GM12872 (cell line): ENCODE data around the gene ULK2.
A peak's percentile ranks its signal among the peaks of the same experiment; 100 is the strongest.

Source experiments
- TF ChIP-seq, protein P1 (sequence below): IDR thresholded peaks from 3 replicates; pipeline ENCODE4 v1.5.1; 2011; ENCODE audit warnings: low read depth, mild to moderate bottlenecking, low read length, moderate library complexity; ENCODE audit not compliant: insufficient read depth

ULK2 gene

DNA sequence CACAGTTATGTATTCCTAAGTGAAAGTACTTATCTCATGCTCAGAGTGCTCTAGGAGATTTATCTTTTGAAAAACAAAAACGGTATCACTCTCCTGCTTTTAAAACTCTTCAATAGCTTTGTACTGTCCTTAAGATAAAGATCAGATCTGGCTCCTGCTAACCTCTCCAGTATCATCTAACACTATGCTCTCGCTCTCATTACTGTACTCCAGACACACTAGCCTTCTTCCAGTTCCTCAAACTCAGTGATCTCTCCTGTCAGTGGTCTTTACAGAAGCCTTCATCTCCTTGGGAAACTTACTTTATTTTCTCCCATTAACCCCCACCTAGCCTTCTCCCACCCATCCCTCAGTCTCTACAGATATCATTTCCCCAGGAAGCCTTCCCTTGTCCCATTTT, 10.1 kb downstream of the ULK2 start:
- TF ChIP-seq, protein P1, sequence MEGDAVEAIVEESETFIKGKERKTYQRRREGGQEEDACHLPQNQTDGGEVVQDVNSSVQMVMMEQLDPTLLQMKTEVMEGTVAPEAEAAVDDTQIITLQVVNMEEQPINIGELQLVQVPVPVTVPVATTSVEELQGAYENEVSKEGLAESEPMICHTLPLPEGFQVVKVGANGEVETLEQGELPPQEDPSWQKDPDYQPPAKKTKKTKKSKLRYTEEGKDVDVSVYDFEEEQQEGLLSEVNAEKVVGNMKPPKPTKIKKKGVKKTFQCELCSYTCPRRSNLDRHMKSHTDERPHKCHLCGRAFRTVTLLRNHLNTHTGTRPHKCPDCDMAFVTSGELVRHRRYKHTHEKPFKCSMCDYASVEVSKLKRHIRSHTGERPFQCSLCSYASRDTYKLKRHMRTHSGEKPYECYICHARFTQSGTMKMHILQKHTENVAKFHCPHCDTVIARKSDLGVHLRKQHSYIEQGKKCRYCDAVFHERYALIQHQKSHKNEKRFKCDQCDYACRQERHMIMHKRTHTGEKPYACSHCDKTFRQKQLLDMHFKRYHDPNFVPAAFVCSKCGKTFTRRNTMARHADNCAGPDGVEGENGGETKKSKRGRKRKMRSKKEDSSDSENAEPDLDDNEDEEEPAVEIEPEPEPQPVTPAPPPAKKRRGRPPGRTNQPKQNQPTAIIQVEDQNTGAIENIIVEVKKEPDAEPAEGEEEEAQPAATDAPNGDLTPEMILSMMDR: no peak

DNA sequence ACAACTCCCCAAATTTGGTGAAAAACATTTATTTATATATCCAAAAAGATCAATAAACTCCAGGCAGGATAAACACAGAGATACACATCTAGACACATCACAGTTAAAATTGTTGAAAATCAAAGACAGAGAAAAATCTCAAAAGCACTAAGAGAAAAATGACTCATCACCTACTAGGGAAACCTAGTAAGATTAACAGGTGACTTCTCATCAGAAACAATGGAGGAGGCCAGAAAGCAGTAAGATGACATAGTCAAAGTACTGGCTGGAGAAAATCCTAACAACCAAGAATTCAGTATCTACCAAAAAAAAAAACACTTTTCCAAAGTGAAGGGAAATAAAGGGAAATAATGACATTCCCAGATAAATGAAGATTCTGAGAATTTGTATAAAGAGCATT, 33.8 kb downstream of the ULK2 start:
- TF ChIP-seq, protein P1: no peak

DNA sequence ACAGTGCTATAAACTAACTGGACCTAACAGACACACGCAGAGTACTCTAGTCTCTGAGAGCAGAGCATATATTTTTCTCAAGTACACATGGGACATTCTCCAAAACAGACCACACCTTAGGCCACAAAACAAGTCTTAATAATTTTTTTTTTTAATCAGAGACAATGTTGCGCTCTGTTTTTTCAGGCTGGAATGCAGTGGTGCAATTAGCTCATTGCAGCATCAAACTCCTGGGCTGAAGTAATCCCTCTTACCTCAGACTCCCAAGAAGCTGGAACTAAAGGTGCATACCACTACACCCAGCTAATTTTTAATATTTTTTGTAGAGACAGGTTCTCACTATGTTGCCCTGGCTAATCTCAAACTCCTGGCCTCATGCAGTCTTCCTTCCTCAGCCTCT, 37.7 kb downstream of the ULK2 start:
- TF ChIP-seq, protein P1: no peak

DNA sequence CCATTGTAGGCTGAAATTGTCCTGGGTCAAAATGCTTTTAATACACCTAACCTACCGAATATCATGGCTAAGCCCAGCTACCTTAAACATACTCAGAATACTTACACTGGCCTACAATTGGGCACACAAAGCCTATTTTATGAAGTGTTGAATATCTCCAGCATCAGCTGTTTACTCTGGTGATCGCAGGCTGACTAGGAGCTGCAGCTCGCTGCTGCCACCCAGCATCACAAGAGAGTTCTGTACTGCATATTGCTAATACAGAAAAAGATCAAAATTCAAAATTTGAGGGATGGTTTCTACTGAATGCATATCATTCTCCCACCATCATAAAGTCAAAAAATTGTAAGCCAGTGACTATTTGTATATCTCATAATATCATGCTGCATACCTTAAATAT, 55.3 kb downstream of the ULK2 start:
- TF ChIP-seq, protein P1: 0 out of 3 replicates have a peak, but pooled peaks have one; percentile 14

DNA sequence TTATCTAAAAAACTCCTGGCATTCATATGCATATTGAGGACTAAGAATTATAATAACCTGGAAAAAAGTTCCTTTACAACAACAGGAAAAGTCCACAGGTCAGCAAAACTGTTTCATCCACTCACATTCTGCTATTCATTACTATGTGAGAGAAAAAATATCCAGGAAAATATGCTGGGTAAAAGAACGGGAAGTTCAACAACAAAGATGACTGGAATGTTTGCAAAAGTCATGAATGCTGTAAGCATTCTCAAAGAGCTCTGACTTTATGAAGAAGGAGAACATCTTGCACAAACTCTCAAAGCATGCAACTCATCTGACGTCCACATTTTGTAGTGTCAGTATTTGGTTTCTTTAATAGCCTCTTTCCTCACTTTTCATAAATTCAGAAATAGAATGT, 62.7 kb downstream of the ULK2 start:
- TF ChIP-seq, protein P1: no peak

DNA sequence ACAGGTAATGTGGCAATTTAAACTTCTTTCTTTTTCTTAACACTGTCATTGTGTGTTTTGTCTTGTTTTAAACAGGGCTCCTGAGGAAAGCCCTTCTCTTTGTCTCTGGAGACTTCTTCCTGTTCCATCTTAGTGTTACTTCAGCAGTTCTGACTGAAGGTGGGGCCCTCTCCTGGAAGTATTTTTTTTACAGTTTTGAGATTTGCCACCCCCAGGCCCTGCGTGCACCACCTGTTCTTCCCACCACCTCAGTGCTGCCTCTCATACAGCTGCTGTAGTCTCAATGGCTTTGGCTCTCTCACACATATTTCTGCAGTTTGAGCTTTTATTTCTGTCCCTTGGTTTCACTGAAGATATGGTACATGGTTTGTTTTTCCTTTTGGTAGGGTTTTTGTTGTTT, 67.2 kb downstream of the ULK2 start:
- TF ChIP-seq, protein P1: no peak

DNA sequence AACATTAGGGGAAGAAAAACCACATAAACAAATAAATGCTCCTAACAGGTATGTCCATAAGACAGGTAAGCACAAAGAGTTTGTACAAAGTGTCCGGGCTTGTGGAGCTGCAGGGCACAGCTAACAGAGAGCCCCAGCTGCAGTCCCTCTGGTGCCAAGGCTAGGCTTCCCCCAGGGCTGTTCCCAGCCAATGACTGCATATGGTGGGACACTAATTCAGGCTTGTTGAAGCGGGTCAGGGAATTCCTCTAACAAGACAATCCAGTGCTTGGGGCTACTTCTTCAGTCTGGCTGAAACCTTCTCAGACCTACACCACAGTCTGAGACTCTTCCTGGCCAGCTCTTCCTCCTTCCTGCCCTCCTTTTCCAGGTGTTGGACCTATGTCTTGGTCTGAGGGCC, 67.9 kb downstream of the ULK2 start:
- TF ChIP-seq, protein P1: no peak

DNA sequence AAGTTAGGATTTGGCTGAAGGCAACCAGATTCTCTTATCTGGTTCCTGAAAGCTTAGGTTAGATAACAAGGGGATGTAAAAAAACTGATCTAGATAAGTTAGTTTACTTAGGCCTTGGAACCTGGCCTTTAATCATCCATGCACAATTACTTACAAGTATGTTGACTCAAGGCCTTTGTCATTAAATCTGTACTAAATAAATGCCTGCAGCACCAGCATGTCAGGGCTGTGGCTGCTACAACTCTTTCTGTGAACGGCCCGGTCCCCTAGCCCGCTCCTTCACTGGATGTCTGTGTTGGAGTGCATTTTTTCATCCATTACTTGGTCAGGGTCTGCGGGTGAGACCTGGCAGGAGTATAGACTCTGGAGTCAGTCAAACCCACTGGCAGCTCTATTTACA, 71.3 kb downstream of the ULK2 start:
- TF ChIP-seq, protein P1: no peak
